ENCODE measurements around the gene TMEM132D.

DNA sequence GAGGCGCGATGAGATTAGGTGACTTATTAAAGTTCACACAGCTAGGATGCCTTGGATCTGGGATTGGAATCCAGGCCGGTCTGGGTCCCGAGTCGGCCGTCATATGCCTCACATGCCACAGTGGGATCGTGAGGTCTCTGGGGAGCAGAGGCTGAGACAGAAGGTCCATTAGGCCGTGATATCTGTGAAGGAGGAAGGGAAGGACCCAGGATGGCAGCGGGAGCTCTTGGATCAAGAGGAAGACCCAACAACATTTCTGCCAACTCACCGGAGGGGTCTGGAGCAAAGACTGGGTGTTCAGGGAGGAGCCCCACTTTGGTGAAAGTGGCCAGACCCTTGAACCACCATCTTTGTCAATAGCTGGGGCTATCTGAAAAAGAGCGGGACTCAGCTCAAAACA, 807.6 kb downstream of the TMEM132D start:
- TF ChIP-seq POLR2AphosphoS5 (IDR thresholded peaks at IDR 0.05; ENCODE audit: insufficient read depth in 1 of 2, low read depth in 1 of 2) = no peak
- TF ChIP-seq, protein P1, sequence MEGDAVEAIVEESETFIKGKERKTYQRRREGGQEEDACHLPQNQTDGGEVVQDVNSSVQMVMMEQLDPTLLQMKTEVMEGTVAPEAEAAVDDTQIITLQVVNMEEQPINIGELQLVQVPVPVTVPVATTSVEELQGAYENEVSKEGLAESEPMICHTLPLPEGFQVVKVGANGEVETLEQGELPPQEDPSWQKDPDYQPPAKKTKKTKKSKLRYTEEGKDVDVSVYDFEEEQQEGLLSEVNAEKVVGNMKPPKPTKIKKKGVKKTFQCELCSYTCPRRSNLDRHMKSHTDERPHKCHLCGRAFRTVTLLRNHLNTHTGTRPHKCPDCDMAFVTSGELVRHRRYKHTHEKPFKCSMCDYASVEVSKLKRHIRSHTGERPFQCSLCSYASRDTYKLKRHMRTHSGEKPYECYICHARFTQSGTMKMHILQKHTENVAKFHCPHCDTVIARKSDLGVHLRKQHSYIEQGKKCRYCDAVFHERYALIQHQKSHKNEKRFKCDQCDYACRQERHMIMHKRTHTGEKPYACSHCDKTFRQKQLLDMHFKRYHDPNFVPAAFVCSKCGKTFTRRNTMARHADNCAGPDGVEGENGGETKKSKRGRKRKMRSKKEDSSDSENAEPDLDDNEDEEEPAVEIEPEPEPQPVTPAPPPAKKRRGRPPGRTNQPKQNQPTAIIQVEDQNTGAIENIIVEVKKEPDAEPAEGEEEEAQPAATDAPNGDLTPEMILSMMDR (IDR thresholded peaks at IDR 0.05) = no peak

Measured in vagina (tissue), 2 donors.